GM19099 (cell line): ENCODE results near the gene PTPRG.

Source experiments
- POLR2A ChIP-seq: IDR thresholded peaks from 3 replicates; pipeline ENCODE4 v1.6.1; 2011; ENCODE audit warnings: low read depth; ENCODE audit not compliant: insufficient read length; ENCODE audit errors: extremely low read depth

PTPRG gene

GRCh38 chr3:62139957-62140356 lies 578.6 kb downstream of the PTPRG start:
- no peak for TF ChIP-seq POLR2A

- TF ChIP-seq POLR2A = no peak
Observed at GRCh38 chr3:62142331-62143085, 581.1 kb downstream of the PTPRG start.

DNA sequence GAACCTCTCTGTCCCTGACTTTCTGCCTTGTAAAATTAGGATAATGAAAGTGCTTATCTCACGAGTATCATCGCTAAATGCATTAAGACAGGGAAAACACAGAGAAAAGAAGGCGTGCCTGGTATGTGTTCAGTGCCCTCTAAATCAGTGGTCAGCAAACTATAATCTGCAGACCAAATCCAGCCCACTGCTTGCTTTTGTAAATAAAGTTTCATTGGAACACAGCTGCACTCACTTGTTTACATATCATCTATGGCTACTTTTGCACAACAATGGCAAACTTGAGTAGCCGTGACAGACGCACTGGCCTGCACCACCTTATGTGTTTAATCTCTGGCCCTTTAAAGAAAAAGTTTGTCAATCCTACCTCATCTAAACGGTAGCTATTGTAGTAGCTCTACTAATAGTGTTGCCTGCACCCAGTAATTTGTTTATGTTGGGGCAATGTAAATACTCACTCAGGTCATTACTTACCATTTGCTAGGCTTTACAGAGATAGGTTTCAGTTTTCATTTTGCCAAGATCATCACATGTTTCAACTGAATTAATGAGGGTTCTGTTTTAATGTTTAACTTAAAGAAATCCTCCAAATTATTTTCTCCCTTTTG lies 582.6 kb downstream of the PTPRG start:
- TF ChIP-seq POLR2A = no peak

DNA sequence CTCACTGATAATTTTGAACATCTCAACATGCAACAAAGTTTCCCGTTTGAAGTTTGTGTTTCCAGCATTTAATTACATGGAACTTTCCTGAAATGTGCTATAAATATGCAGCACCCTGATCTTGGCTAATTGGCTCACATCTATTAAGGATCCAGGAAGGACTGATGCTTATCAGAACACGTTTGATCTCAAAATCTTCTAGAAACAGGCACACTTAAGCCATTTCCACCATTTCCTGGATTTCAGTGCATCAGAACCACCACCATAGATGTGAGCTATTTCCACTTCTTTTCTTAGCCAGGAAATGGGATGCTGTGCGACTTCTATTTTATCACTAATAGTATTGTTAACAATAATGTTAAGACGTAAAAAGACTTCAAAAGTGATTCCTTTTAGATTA lies 583.1 kb downstream of the PTPRG start:
- no peak for TF ChIP-seq POLR2A

DNA sequence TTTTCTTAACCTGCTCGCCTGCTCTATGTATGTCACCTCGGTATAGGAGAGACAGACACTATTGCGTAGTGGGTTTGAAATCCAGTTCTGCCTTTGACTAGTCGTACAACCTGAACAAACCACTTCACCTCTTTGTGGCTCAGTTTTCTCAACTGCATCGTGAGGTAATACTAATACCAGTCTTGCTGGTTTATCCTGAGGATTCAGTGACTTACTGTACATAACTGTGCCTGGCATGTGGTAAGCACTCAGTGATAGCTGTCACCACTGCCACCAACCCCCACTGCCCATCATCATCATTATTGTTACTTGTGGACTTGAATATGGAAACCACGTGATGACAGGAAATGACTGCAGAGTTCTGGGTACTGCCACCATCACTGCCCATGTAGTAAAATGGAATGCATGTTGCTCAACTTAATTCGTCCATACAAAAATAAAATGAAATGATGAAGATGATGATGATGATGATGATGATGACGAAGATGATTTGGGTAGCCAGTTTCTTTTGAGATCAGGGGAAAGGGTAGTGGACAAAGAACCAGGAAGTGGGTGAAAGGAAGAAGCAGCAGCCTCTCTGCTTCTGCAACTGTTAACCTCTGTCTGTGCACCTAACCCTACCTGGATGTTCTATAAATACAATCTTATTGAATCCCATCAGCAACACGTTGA lies 583.9 kb downstream of the PTPRG start:
- no peak for TF ChIP-seq POLR2A

DNA sequence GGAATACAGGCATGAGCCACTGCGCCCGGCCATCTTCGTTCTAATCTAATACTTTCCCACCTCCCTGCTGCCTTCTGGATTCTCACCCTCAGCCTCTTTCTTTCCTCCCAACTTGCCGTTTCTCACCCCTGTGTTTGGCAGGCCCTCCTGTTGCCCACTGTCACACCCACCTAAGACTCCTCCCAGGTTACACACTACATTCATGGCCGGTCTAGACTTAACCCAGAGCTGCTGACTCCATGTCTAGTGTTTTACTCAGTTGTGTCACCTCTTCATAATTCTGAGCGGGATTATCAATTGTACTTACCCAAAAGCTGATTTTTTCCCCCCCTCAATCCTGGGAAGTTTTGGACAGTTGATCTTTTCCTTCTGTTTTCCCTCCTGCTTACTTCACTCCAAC lies 588.2 kb downstream of the PTPRG start:
- no peak for TF ChIP-seq POLR2A

- no peak for TF ChIP-seq POLR2A
Observed at GRCh38 chr3:62149962-62150361, 588.6 kb downstream of the PTPRG start.

GRCh38 chr3:62151591-62151990 lies 590.2 kb downstream of the PTPRG start:
- TF ChIP-seq POLR2A = no peak

DNA sequence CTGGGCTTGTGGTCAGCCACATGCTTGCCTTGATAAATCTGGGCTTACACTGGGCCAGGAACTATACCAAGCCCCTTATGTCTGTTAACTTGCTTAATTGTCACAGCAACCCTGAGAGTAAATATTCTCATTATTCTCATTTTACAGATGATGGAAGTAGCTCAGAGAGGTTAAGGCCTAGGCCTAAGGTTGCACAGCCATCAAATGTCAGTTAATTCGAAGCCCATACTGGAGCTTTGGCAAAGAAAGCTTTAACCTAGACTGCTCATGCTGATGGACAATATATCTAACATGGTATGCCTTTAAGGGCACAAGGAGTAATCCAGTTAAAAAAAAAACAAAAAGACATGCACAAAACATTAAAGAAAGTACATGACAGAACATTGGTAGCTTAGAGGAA lies 591.9 kb downstream of the PTPRG start:
- TF ChIP-seq POLR2A = no peak

DNA sequence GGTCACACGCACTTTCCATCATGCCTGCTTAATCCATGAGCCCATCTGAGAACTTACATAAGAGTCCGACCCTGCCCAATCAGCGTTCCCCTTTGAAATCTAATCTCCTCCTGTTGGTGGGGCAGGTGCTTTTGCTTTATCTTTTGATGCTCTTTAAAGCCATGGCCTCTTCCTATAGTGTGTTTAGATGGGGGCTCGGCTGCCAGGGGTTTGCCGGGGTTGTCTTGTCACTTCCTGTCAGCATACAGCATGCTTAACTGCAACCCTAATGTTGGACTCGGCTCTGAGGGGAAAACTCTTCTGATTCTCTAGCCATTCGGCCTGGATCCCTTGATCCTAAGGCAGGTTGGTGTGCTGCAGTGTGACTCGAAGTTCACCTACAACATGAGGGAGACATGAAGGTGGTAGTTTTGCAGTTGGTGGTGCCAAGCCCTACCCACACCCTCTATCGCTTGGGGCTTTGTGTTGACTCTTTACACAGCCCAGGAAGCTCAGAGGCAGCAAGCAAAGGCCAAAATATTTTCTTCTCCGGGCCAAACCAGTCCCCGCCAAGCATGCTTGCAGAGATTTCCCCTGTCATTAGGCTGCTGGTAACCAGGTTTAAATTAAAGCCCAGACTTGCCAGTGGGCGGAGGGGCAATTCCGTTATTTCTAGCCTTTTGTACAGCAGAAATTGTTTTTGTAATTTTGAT lies 593.2 kb downstream of the PTPRG start:
- TF ChIP-seq POLR2A = no peak

- no peak for TF ChIP-seq POLR2A
Observed at GRCh38 chr3:62159056-62159708, 597.8 kb downstream of the PTPRG start.

- no peak for TF ChIP-seq POLR2A
Observed at GRCh38 chr3:62159709-62160092, 598.3 kb downstream of the PTPRG start.

GRCh38 chr3:62161371-62161770 lies 600.0 kb downstream of the PTPRG start:
- no peak for TF ChIP-seq POLR2A

- TF ChIP-seq POLR2A = no peak
Observed at GRCh38 chr3:62164196-62164595, 602.8 kb downstream of the PTPRG start.

DNA sequence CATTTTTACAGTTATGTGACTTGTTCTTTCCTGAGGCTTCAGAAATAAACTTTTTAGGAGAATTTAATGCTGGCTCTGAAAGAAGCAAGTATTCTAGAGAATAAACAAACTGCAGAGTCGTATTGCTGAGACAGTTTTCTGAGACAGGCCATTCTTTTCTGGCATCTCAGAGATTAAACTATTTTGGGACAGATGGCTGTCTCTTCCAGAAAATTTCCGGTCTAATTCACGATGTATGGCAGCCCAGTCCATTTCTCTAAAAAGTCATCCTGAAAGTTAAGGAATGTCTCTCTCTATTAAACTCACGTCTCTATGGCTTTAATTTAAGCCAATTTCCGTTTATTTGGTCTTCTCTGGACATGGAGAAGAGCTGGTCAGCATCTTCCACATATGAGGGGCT lies 603.4 kb downstream of the PTPRG start:
- TF ChIP-seq POLR2A = no peak
